HEK293 (cell line): ENCODE results near the gene FOXB1.

Experiments
- CTCF ChIA-PET: fragments of 350-600 bp; formaldehyde crosslinking; extraction: SDS; loops from one replicate; lab custom pipeline; 2021; ENCODE audit warnings: antibody characterized with exemption; lab: Yijun Ruan, JAX
- POLR2A ChIA-PET: fragments of 300-600 bp; formaldehyde crosslinking; extraction: SDS; loops from one replicate; lab custom pipeline; 2020; ENCODE audit warnings: antibody characterized with exemption, inconsistent platforms; lab: Yijun Ruan, JAX
- H3K27ac ChIP-seq: fragments of 200-500 bp; sonication (Bioruptor generic); 2 replicates; pipeline ENCODE4 v1.5.1; 2014; ENCODE audit warnings: low read depth, low read length, control low read depth, inconsistent platforms; ENCODE audit errors: extremely low read depth
- H3K36me3 ChIP-seq, 2 experiments: fragments of 200-500 bp in 1 of 2; sonication (Bioruptor generic) in 1 of 2; 1 replicate in 1 of 2; 2 replicates in 1 of 2; pipeline ENCODE4 v1.5.1; 2014 to 2017; ENCODE audit warnings: inconsistent platforms in 2 of 2, low read length in 2 of 2; ENCODE audit not compliant: control insufficient read depth in 2 of 2, insufficient read depth in 1 of 2
- H3K4me1 ChIP-seq: fragments of 200-500 bp; sonication (Bioruptor generic); 2 replicates; pipeline ENCODE4 v1.5.1; 2014; ENCODE audit warnings: mild to moderate bottlenecking, low read length, inconsistent platforms; ENCODE audit not compliant: control insufficient read depth, insufficient read depth
- H3K4me3 ChIP-seq: 2 replicates; pipeline ENCODE4 v1.5.1; 2011; ENCODE audit warnings: low read depth, mild to moderate bottlenecking, control low read depth, low read length, moderate library complexity
- H3K9me3 ChIP-seq: fragments of 200-500 bp; sonication (Bioruptor generic); 2 replicates; pipeline ENCODE4 v1.5.1; 2014; ENCODE audit warnings: low read depth, low read length, inconsistent platforms; ENCODE audit not compliant: control insufficient read depth, insufficient read depth
- HOXA7 ChIP-seq: sonication (generic); formaldehyde crosslinking; IDR thresholded peaks from 2 replicates; pipeline ENCODE4 v1.8.1; 2022; ENCODE audit warnings: missing genetic modification reagents, borderline replicate concordance
- HOXD13 ChIP-seq: sonication (generic); formaldehyde crosslinking; IDR thresholded peaks from 2 replicates; pipeline ENCODE4 v1.8.0; 2022; ENCODE audit warnings: missing genetic modification reagents, borderline replicate concordance
- PBX3 ChIP-seq: sonication (generic); formaldehyde crosslinking; IDR thresholded peaks from 2 replicates; pipeline ENCODE4 v1.8.1; 2022; ENCODE audit warnings: mild to moderate bottlenecking, moderate library complexity, missing genetic modification reagents
- SP2 ChIP-seq: fragments of 450-650 bp; formaldehyde crosslinking; IDR thresholded peaks from 2 replicates; pipeline ENCODE4 v1.5.1; 2016; ENCODE audit warnings: missing biosample characterization, missing genetic modification characterization
- SP7 ChIP-seq: fragments of 450-650 bp; formaldehyde crosslinking; IDR thresholded peaks from 2 replicates; pipeline ENCODE4 v1.5.1; 2016; ENCODE audit warnings: missing biosample characterization, missing genetic modification characterization
- YY2 ChIP-seq: fragments of 450-650 bp; formaldehyde crosslinking; IDR thresholded peaks from 2 replicates; pipeline ENCODE4 v1.5.1; 2016; ENCODE audit warnings: missing biosample characterization, missing genetic modification characterization
- ZBTB17 ChIP-seq: fragments of 450-650 bp; formaldehyde crosslinking; IDR thresholded peaks from 2 replicates; pipeline ENCODE4 v1.5.1; 2016; ENCODE audit warnings: missing biosample characterization, missing genetic modification characterization
- ZBTB49 ChIP-seq: fragments of 450-650 bp; formaldehyde crosslinking; IDR thresholded peaks from 2 replicates; pipeline ENCODE4 v1.5.1; 2016; ENCODE audit warnings: missing biosample characterization, missing genetic modification characterization, low read depth
- ZNF140 ChIP-seq: fragments of 450-650 bp; formaldehyde crosslinking; IDR thresholded peaks from 2 replicates; pipeline ENCODE4 v1.5.1; 2016; ENCODE audit warnings: missing biosample characterization, missing genetic modification characterization
- ZNF239 ChIP-seq: fragments of 450-650 bp; formaldehyde crosslinking; IDR thresholded peaks from 2 replicates; pipeline ENCODE4 v1.5.1; 2016; ENCODE audit warnings: missing biosample characterization, missing genetic modification characterization
- ZNF292 ChIP-seq: fragments of 450-650 bp; formaldehyde crosslinking; IDR thresholded peaks from 2 replicates; pipeline ENCODE4 v1.5.1; 2016; ENCODE audit warnings: low read depth, missing biosample characterization, missing genetic modification characterization, borderline replicate concordance
- ZNF311 ChIP-seq: fragments of 450-650 bp; formaldehyde crosslinking; IDR thresholded peaks from 2 replicates; pipeline ENCODE4 v1.5.1; 2017; ENCODE audit warnings: missing biosample characterization, missing genetic modification characterization, borderline replicate concordance
- ZNF37A ChIP-seq: fragments of 450-650 bp; IDR thresholded peaks from 2 replicates; pipeline ENCODE4 v1.5.1; 2018; ENCODE audit warnings: missing biosample characterization, missing genetic modification characterization
- ZNF48 ChIP-seq: fragments of 450-650 bp; formaldehyde crosslinking; IDR thresholded peaks from 2 replicates; pipeline ENCODE4 v1.5.1; 2016; ENCODE audit warnings: missing biosample characterization, missing genetic modification characterization
- ZNF514 ChIP-seq: fragments of 450-650 bp; formaldehyde crosslinking; IDR thresholded peaks from 2 replicates; pipeline ENCODE4 v1.5.1; 2016; ENCODE audit warnings: missing biosample characterization, missing genetic modification characterization
- ZNF621 ChIP-seq: fragments of 450-650 bp; formaldehyde crosslinking; IDR thresholded peaks from 2 replicates; pipeline ENCODE4 v1.5.1; 2017; ENCODE audit warnings: missing biosample characterization, missing genetic modification characterization
- ZNF624 ChIP-seq: fragments of 450-650 bp; formaldehyde crosslinking; IDR thresholded peaks from 2 replicates; pipeline ENCODE4 v1.5.1; 2017; ENCODE audit warnings: missing biosample characterization, missing genetic modification characterization
- TF ChIP-seq, protein P1 (sequence below): IDR thresholded peaks from 2 replicates; pipeline ENCODE4 v1.6.1; 2011; ENCODE audit warnings: mild to moderate bottlenecking, low read depth, low read length, borderline replicate concordance
- TF ChIP-seq, protein P2 (sequence below): fragments of 450-650 bp; formaldehyde crosslinking; IDR thresholded peaks from 2 replicates; pipeline ENCODE4 v1.5.0; 2017; ENCODE audit warnings: missing biosample characterization, missing genetic modification characterization, borderline replicate concordance
- TF ChIP-seq, protein P3 (sequence below): fragments of 450-650 bp; formaldehyde crosslinking; IDR thresholded peaks from 2 replicates; pipeline ENCODE4 v1.5.1; 2016; ENCODE audit warnings: missing biosample characterization, missing genetic modification characterization
- TF ChIP-seq, protein P4 (sequence below): fragments of 450-650 bp; IDR thresholded peaks from 2 replicates; pipeline ENCODE4 v1.5.1; 2018; ENCODE audit warnings: missing biosample characterization, missing genetic modification characterization

FOXB1 gene

DNA sequence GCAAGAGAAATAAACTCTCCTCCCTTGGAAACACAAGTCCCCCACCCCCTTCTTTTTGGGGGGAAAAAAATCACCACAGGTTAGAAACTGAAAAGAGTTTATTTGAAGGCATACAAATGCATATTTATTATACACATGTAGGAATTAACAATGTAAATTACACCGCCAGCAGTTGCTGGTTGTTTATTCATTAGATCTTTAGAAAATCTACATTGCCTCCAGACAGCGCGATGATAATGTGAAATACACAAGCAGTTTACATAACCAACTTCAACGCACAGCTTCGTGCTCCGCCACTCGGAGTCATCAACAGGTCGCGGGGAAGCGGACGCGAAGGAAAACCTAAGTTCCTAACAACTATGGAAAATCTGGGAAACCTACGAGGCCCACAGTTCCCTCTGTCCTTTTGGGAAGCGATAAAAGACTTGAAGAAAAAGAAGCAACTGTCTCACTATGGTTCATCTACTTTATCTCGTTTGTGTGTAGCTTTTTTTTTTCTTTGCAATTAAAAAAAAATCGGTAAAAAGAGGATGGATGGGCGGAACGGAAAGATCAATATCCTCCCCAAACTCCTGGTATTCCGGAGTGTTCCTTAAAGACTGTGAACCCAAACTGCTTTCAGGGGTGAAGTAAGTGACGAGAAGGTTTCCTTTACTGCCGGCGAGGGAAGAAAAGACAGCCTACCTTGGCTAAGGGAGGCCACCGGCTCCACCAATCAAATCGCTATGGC is 8.4 kb upstream of the FOXB1 start:
- no peak overlapping the region for H3K4me3 ChIP-seq
- TF ChIP-seq, protein P1, sequence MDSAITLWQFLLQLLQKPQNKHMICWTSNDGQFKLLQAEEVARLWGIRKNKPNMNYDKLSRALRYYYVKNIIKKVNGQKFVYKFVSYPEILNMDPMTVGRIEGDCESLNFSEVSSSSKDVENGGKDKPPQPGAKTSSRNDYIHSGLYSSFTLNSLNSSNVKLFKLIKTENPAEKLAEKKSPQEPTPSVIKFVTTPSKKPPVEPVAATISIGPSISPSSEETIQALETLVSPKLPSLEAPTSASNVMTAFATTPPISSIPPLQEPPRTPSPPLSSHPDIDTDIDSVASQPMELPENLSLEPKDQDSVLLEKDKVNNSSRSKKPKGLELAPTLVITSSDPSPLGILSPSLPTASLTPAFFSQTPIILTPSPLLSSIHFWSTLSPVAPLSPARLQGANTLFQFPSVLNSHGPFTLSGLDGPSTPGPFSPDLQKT: no peak
- TF ChIP-seq, protein P2, sequence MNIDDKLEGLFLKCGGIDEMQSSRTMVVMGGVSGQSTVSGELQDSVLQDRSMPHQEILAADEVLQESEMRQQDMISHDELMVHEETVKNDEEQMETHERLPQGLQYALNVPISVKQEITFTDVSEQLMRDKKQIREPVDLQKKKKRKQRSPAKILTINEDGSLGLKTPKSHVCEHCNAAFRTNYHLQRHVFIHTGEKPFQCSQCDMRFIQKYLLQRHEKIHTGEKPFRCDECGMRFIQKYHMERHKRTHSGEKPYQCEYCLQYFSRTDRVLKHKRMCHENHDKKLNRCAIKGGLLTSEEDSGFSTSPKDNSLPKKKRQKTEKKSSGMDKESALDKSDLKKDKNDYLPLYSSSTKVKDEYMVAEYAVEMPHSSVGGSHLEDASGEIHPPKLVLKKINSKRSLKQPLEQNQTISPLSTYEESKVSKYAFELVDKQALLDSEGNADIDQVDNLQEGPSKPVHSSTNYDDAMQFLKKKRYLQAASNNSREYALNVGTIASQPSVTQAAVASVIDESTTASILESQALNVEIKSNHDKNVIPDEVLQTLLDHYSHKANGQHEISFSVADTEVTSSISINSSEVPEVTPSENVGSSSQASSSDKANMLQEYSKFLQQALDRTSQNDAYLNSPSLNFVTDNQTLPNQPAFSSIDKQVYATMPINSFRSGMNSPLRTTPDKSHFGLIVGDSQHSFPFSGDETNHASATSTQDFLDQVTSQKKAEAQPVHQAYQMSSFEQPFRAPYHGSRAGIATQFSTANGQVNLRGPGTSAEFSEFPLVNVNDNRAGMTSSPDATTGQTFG (tag by site-specific recombination): no peak
- TF ChIP-seq ZNF514 (tag by site-specific recombination) (no peak), ZNF311 (tag by site-specific recombination) (no peak), ZNF624 (tag by site-specific recombination) (no peak), SP2 (tag by site-specific recombination) (no peak), ZNF140 (tag by site-specific recombination) (no peak), HOXD13 (no peak), SP7 (no peak), ZNF292 (tag by site-specific recombination) (no peak), ZNF621 (no peak), YY2 (tag by site-specific recombination) (no peak), ZNF48 (tag by site-specific recombination) (no peak)
- TF ChIP-seq, protein P3, sequence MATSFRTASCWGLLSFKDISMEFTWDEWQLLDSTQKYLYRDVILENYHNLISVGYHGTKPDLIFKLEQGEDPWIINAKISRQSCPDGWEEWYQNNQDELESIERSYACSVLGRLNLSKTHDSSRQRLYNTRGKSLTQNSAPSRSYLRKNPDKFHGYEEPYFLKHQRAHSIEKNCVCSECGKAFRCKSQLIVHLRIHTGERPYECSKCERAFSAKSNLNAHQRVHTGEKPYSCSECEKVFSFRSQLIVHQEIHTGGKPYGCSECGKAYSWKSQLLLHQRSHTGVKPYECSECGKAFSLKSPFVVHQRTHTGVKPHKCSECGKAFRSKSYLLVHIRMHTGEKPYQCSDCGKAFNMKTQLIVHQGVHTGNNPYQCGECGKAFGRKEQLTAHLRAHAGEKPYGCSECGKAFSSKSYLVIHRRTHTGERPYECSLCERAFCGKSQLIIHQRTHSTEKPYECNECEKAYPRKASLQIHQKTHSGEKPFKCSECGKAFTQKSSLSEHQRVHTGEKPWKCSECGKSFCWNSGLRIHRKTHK: no peak
- H3K4me1 ChIP-seq: peaks cover 23% of the 10 kb centered on the region
- no peaks in the 10 kb centered on the region for H3K9me3 ChIP-seq
- H3K27ac ChIP-seq: no peak overlapping the region
- POLR2A ChIA-PET: no interaction called here
- CTCF ChIA-PET: interaction anchor here (0.6 to 0.7 kb wide), 3 partner anchors 100 to 255 kb away, joined by 3 to 4 read pairs (median 4); no protein-coding TSS in a partner anchor
- no peaks in the 10 kb centered on the region for H3K36me3 ChIP-seq

- ChIA-PET CTCF (interaction anchor here (0.6 to 2.3 kb wide), 4 partner anchors 71 to 134 kb away, joined by 3 to 10 read pairs (median 3); no protein-coding TSS in a partner anchor), POLR2A (interaction anchor here (1.6 kb wide), 1 partner anchor 10 kb away, joined by 5 read pairs; no protein-coding TSS in a partner anchor)
- no peaks in the 10 kb centered on the region for H3K36me3 ChIP-seq
- peaks cover 23% of the 10 kb centered on the region for H3K4me1 ChIP-seq
- no peaks in the 10 kb centered on the region for H3K9me3 ChIP-seq
- peak overlapping the region; percentile 20 for H3K4me3 ChIP-seq
- H3K27ac ChIP-seq: peak overlapping the region; percentile 79; the same call in 1 of the 2 replicates
- TF ChIP-seq PBX3 (CRISPR knock-in tag) (no peak), ZNF37A (tag by site-specific recombination) (no peak), HOXA7 (CRISPR knock-in tag) (no peak), ZBTB49 (tag by site-specific recombination) (no peak), ZNF239 (tag by site-specific recombination) (no peak), ZBTB17 (tag by site-specific recombination) (no peak)
- TF ChIP-seq, protein P4, sequence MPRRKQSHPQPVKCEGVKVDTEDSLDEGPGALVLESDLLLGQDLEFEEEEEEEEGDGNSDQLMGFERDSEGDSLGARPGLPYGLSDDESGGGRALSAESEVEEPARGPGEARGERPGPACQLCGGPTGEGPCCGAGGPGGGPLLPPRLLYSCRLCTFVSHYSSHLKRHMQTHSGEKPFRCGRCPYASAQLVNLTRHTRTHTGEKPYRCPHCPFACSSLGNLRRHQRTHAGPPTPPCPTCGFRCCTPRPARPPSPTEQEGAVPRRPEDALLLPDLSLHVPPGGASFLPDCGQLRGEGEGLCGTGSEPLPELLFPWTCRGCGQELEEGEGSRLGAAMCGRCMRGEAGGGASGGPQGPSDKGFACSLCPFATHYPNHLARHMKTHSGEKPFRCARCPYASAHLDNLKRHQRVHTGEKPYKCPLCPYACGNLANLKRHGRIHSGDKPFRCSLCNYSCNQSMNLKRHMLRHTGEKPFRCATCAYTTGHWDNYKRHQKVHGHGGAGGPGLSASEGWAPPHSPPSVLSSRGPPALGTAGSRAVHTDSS (tag by site-specific recombination): no peak
Observed at GRCh38 chr15:59996298-59997041, 7.6 kb upstream of the FOXB1 start.
